HFF-Myc (cell line): ENCODE data around the gene LSAMP.
"Not testable (repeated sequence)": the region's sequence is repeated elsewhere in the genome, so short reads cannot be mapped to it uniquely, and the experiment has no call there.

ENCODE experiments used
- DNase-seq: peaks from one replicate; pipeline ENCODE4 v3.0.0-alpha.2; 2011; ENCODE audit warnings: low read depth; ENCODE audit errors: extremely low read depth
- H3K4me3 ChIP-seq: replicated peaks from 2 replicates; pipeline ENCODE4 v1.5.1; 2011; ENCODE audit warnings: low read depth, mild to moderate bottlenecking, control low read depth, low read length
- TF ChIP-seq, protein P1 (sequence below): IDR thresholded peaks from 2 replicates; pipeline ENCODE4 v1.5.1; 2012; ENCODE audit warnings: mild to moderate bottlenecking, low read depth, low read length, control low read depth; ENCODE audit errors: missing control alignments

Gene LSAMP

DNA sequence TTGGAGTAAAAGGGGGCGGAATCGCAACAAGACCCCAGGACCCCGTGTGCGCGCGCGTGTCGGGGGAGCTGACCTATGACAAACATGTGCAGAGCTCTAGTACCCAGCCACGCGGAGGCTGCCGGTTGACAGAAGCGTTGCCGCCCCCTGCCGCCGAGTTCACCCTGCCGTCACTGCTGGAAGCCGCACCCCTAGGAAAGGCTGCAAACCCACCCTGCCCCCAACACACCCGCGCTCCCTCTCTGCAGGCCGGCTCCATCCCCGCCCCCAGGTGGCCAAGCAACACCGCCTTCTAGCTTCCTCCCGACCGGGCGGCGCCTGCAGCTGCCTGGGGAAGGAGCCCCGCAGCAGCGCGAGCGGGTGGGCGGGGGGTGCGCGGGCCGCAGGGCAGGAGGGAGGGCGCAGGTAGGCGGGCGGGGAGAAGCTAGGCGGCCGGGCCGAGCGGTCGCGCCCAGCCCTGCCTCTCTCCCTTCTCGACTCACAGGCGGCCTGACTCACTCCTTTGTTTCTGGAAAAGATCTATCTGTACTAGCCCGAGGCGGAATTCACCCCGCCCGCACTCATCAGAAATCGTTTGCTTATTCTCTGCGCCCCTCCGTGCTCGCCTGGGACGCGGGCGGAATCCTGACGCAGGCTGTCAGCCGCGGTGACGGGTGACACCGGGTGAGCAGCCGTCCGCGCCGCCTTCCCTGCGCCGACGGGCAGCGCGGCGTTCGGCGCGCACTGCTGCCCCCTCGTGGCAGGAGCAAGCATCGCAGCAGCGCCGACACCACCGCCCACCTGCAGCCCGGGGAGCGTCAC lies 661.1 kb downstream of the LSAMP start:
- TF ChIP-seq, protein P1, sequence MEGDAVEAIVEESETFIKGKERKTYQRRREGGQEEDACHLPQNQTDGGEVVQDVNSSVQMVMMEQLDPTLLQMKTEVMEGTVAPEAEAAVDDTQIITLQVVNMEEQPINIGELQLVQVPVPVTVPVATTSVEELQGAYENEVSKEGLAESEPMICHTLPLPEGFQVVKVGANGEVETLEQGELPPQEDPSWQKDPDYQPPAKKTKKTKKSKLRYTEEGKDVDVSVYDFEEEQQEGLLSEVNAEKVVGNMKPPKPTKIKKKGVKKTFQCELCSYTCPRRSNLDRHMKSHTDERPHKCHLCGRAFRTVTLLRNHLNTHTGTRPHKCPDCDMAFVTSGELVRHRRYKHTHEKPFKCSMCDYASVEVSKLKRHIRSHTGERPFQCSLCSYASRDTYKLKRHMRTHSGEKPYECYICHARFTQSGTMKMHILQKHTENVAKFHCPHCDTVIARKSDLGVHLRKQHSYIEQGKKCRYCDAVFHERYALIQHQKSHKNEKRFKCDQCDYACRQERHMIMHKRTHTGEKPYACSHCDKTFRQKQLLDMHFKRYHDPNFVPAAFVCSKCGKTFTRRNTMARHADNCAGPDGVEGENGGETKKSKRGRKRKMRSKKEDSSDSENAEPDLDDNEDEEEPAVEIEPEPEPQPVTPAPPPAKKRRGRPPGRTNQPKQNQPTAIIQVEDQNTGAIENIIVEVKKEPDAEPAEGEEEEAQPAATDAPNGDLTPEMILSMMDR = peak; percentile 98
- peak overlapping the region; percentile 52 for H3K4me3 ChIP-seq
- peak; percentile 83 for DNase-seq

DNA sequence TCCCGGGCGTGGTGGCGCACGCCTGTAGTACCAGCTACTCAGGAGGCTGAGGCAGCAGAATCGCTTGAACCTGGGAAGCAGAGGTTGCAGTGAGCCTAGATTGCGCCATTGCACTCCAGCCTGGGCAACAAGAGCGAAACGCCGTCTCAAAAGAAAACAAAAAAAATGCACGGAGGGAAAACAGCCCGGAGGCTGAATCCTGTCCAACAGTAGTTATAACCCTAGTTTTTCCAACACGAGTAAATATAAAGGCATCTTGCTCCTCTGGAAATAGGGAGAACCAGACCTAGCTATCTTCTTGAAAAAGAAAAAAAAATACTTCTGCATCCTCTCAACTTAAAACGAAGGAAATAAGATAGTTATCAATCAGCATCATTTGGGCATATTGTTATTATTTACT lies 661.9 kb downstream of the LSAMP start:
- DNase-seq = not testable (repeated sequence)
- H3K4me3 ChIP-seq = peak overlapping the region; percentile 52

DNA sequence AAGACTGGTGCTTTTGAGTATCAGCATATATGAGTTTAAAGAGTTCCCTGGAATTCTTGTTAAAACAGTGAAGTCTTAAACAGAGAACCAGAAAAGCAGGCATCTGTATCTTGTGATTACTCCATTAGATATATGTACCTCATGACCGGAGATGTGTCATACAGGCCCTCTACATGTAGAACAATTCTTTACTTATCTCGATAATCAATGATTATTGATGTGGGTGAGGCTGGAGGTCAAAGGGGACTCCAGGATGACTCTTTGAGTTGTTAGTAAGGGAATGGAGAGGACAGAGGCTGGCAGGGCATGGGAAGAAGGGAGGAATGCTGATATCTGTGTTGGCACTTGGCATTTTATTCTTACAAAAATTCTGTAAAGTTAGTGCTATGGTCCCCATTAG lies 666.3 kb downstream of the LSAMP start:
- no peak overlapping the region for H3K4me3 ChIP-seq
- TF ChIP-seq, protein P1 = no peak
- DNase-seq = no peak

DNA sequence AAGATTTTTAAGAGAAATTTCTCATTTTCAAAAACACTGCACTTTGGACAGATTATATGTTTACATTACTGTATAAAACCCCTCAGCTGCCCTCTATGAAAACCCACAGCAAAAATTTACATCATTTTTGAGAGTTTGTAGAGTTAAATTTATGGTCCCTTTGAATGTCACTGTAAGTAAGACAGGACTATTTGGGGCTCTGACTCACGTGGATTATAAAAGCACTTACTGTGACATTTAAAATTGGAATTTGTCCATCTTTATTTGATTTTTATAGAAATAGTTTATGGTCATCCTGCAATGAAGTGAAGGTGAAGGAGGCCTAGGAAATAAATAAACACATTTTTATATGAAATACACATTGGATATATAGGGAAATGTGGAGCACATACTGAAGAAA lies 672.3 kb downstream of the LSAMP start:
- no peak overlapping the region for H3K4me3 ChIP-seq
- TF ChIP-seq, protein P1 = no peak
- no peak for DNase-seq

DNA sequence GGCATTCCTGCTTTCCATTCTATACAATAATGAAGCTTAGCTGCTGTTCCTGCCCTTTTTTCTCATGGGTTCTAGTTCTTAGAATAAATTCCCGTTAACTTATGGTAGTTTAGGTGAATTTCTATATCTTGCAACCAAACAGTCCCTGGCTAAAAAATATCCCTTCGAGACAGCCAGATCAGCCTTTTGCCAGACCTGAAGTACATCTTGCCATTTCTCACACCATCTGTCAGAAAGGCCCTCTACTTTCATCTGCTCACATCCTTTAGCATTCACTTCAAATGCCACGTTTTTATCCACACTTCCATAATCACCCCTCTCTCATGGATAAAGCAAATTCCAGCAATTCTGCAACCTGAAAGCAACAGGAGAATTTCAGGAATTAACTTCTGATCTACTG lies 676.6 kb downstream of the LSAMP start:
- no peak for DNase-seq
- TF ChIP-seq, protein P1 = no peak
- no peak overlapping the region for H3K4me3 ChIP-seq

DNA sequence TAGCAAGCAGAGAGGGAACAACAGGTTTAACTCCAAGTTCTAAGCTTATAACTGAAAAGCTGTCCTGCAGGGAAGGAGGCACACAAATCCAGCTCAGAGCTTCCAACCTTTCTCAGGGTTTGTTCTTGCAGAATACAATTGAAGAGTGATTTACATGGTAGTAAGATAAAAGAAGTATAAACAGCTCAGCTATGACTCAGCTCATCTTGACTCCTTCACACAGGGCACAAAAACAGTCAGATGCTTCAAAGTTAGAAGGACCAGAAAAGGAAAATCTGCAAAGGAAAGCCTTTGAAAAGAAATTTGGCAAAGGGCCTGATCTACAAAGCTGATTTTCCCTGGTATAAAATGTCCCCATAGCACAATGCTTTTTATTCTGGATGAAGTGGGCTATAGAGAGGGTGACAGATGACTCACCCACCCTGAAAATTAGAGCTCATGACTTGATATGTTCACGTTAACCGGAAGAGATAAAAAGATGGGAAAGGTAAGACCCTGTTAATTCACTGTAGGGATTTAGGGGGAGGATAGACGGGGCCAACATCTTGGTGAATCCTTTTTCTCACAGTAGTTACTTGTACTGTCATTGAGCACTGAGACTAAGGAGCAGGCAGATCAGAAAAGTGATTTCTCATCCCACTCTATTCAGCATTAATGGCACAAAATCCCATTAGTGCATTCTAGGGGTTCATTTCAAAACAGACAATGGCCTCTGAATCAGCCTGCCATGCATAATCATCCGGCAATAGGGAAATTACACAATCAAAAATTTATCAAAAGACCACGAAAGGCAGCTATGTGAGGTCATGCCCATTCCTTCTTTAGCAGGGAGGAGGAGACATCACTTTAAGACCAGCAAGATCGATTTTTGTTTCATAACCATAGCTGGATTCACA lies 678.5 kb downstream of the LSAMP start:
- DNase-seq = no peak
- no peak overlapping the region for H3K4me3 ChIP-seq
- TF ChIP-seq, protein P1 = no peak

DNA sequence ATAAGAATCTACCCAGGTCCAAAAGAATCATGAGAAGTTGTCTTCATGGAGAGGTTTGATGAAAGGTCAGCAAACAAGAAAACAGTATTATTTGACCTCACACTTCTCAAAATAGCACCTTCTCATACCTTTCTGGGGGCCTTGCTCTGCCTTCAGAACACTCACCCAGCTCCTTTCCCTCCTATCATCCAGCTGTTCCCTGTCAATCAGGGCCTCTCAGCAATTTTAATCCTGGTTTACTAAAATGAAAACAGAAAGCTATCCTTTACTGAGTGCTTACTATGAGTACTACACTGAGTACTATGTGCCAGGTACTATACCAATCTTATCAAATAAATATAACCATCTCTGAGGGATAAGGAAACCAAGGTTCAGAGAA lies 683.4 kb downstream of the LSAMP start:
- TF ChIP-seq, protein P1 = no peak
- no peak overlapping the region for H3K4me3 ChIP-seq
- no peak for DNase-seq
